ENCODE results near the gene HEATR5B.
"Not testable (repeated sequence)": the region's sequence is repeated elsewhere in the genome, so short reads cannot be mapped to it uniquely, and the experiment has no call there.

Gene HEATR5B

GRCh38 chr2:36988008-36988407, 96.2 kb downstream of the HEATR5B start:
- H3K4ac ChIP-seq (ENCODE audit: low read depth in 1 of 2, low read length in 2 of 2) = no peak overlapping the region
- H3K4me2 ChIP-seq (ENCODE audit: low read length, poor library complexity, severe bottlenecking) = no peak overlapping the region
- H2BK120ac ChIP-seq (ENCODE audit: low read depth, low read length) = no peak overlapping the region
- H3K14ac ChIP-seq (ENCODE audit: low read length in 2 of 2) = no peak overlapping the region
- no peak overlapping the region for H2BK5ac ChIP-seq (ENCODE audit: low read depth, low read length, poor library complexity, severe bottlenecking)
- no peak overlapping the region for H3K18ac ChIP-seq (ENCODE audit: low read depth in 1 of 2, low read length in 2 of 2)
- no peaks in the 10 kb centered on the region for H3K27me3 ChIP-seq (ENCODE audit: control insufficient read depth in 1 of 2, insufficient read depth in 1 of 2, low read length in 2 of 2)
- H2BK12ac ChIP-seq (ENCODE audit: low read length in 2 of 2) = no peak overlapping the region
- no peak overlapping the region for H3K27ac ChIP-seq (ENCODE audit: low read length, poor library complexity, severe bottlenecking)
- no peak for DNase-seq
- H3K4me3 ChIP-seq (ENCODE audit: insufficient read depth in 1 of 2, low read depth in 1 of 2, low read length in 2 of 2) = no peak overlapping the region
- H3K79me1 ChIP-seq (replicated peaks; ENCODE audit: low read length, poor library complexity, severe bottlenecking) = no peaks in the 10 kb centered on the region
- no peak overlapping the region for H3K23ac ChIP-seq (ENCODE audit: low read length in 2 of 2)
- no peak overlapping the region for H2AK5ac ChIP-seq (ENCODE audit: low read length, severe bottlenecking)
- H4K91ac ChIP-seq (ENCODE audit: low read length) = no peak overlapping the region
- no peak overlapping the region for H4K8ac ChIP-seq (ENCODE audit: low read length)
- peaks cover 12 to 36% of the 10 kb centered on the region in 2 experiments for H3K36me3 ChIP-seq (ENCODE audit: control insufficient read depth in 1 of 2, insufficient read depth in 2 of 2, low read depth in 1 of 2, low read length in 2 of 2)
- H3K9ac ChIP-seq (ENCODE audit: low read length) = no peak overlapping the region
- H2AFZ ChIP-seq (ENCODE audit: low read depth, low read length) = no peak overlapping the region
- H3K4me1 ChIP-seq (ENCODE audit: control insufficient read depth, insufficient read depth, low read depth, low read length) = no peaks in the 10 kb centered on the region
- no peaks in the 10 kb centered on the region for H3K9me3 ChIP-seq (ENCODE audit: control insufficient read depth, low read length)
- WGBS = 100% methylated on average over 6 of the region's 6 CpGs
- H2BK15ac ChIP-seq (ENCODE audit: low read depth, poor library complexity, severe bottlenecking) = no peak overlapping the region

- no CpG with 5 or more reads among the region's 3 CpGs for WGBS
- H2BK15ac ChIP-seq (ENCODE audit: low read depth, poor library complexity, severe bottlenecking) = no peak overlapping the region
- no peaks in the 10 kb centered on the region for H3K4me1 ChIP-seq (ENCODE audit: control insufficient read depth, insufficient read depth, low read depth, low read length)
- H3K4ac ChIP-seq (ENCODE audit: low read depth in 1 of 2, low read length in 2 of 2) = no peak overlapping the region
- no peaks in the 10 kb centered on the region for H3K27me3 ChIP-seq (ENCODE audit: control insufficient read depth in 1 of 2, insufficient read depth in 1 of 2, low read length in 2 of 2)
- no peak overlapping the region for H3K23ac ChIP-seq (ENCODE audit: low read length in 2 of 2)
- no peak overlapping the region for H2BK5ac ChIP-seq (ENCODE audit: low read depth, low read length, poor library complexity, severe bottlenecking)
- H3K18ac ChIP-seq (ENCODE audit: low read depth in 1 of 2, low read length in 2 of 2) = no peak overlapping the region
- no peaks in the 10 kb centered on the region for H3K9me3 ChIP-seq (ENCODE audit: control insufficient read depth, low read length)
- no peak overlapping the region for H3K14ac ChIP-seq (ENCODE audit: low read length in 2 of 2)
- no peak overlapping the region for H4K8ac ChIP-seq (ENCODE audit: low read length)
- H2BK120ac ChIP-seq (ENCODE audit: low read depth, low read length) = no peak overlapping the region
- no peak overlapping the region for H4K91ac ChIP-seq (ENCODE audit: low read length)
- H3K27ac ChIP-seq (ENCODE audit: low read length, poor library complexity, severe bottlenecking) = no peak overlapping the region
- no peak for DNase-seq
- no peak overlapping the region for H3K9ac ChIP-seq (ENCODE audit: low read length)
- no peak overlapping the region for H2AK5ac ChIP-seq (ENCODE audit: low read length, severe bottlenecking)
- no peak overlapping the region for H3K4me3 ChIP-seq (ENCODE audit: insufficient read depth in 1 of 2, low read depth in 1 of 2, low read length in 2 of 2)
- peaks cover 18 to 30% of the 10 kb centered on the region in 2 experiments for H3K36me3 ChIP-seq (ENCODE audit: control insufficient read depth in 1 of 2, insufficient read depth in 2 of 2, low read depth in 1 of 2, low read length in 2 of 2)
- no peak overlapping the region for H3K4me2 ChIP-seq (ENCODE audit: low read length, poor library complexity, severe bottlenecking)
- no peak overlapping the region for H2AFZ ChIP-seq (ENCODE audit: low read depth, low read length)
- H2BK12ac ChIP-seq (ENCODE audit: low read length in 2 of 2) = no peak overlapping the region
- H3K79me1 ChIP-seq (replicated peaks; ENCODE audit: low read length, poor library complexity, severe bottlenecking) = no peaks in the 10 kb centered on the region
These were observed 101.7 kb downstream of the HEATR5B start for GRCh38 chr2:36982467-36982866.

GRCh38 chr2:36981911-36982310, 102.3 kb downstream of the HEATR5B start:
- H3K4me2 ChIP-seq (ENCODE audit: low read length, poor library complexity, severe bottlenecking) = no peak overlapping the region
- no peak overlapping the region for H3K4me3 ChIP-seq (ENCODE audit: insufficient read depth in 1 of 2, low read depth in 1 of 2, low read length in 2 of 2)
- H3K36me3 ChIP-seq (ENCODE audit: control insufficient read depth in 1 of 2, insufficient read depth in 2 of 2, low read depth in 1 of 2, low read length in 2 of 2) = peaks cover 15 to 25% of the 10 kb centered on the region in 2 experiments
- no peak overlapping the region for H3K14ac ChIP-seq (ENCODE audit: low read length in 2 of 2)
- no peak overlapping the region for H3K9ac ChIP-seq (ENCODE audit: low read length)
- no peaks in the 10 kb centered on the region for H3K9me3 ChIP-seq (ENCODE audit: control insufficient read depth, low read length)
- no peak overlapping the region for H2BK12ac ChIP-seq (ENCODE audit: low read length in 2 of 2)
- no peak overlapping the region for H3K23ac ChIP-seq (ENCODE audit: low read length in 2 of 2)
- no peak overlapping the region for H3K4ac ChIP-seq (ENCODE audit: low read depth in 1 of 2, low read length in 2 of 2)
- no peak overlapping the region for H4K8ac ChIP-seq (ENCODE audit: low read length)
- no peak overlapping the region for H3K18ac ChIP-seq (ENCODE audit: low read depth in 1 of 2, low read length in 2 of 2)
- H3K4me1 ChIP-seq (ENCODE audit: control insufficient read depth, insufficient read depth, low read depth, low read length) = no peaks in the 10 kb centered on the region
- no CpG with 5 or more reads among the region's 2 CpGs for WGBS
- H2BK120ac ChIP-seq (ENCODE audit: low read depth, low read length) = no peak overlapping the region
- H3K27ac ChIP-seq (ENCODE audit: low read length, poor library complexity, severe bottlenecking) = no peak overlapping the region
- H2AFZ ChIP-seq (ENCODE audit: low read depth, low read length) = no peak overlapping the region
- no peak overlapping the region for H2BK5ac ChIP-seq (ENCODE audit: low read depth, low read length, poor library complexity, severe bottlenecking)
- no peak for DNase-seq
- no peaks in the 10 kb centered on the region for H3K79me1 ChIP-seq (replicated peaks; ENCODE audit: low read length, poor library complexity, severe bottlenecking)
- H2AK5ac ChIP-seq (ENCODE audit: low read length, severe bottlenecking) = no peak overlapping the region
- H2BK15ac ChIP-seq (ENCODE audit: low read depth, poor library complexity, severe bottlenecking) = no peak overlapping the region
- no peaks in the 10 kb centered on the region for H3K27me3 ChIP-seq (ENCODE audit: control insufficient read depth in 1 of 2, insufficient read depth in 1 of 2, low read length in 2 of 2)
- no peak overlapping the region for H4K91ac ChIP-seq (ENCODE audit: low read length)

- not testable (repeated sequence) for H2BK120ac ChIP-seq (ENCODE audit: low read depth, low read length); H3K4me3 ChIP-seq (ENCODE audit: insufficient read depth in 1 of 2, low read depth in 1 of 2, low read length in 2 of 2); H2BK12ac ChIP-seq (ENCODE audit: low read length in 2 of 2); H3K14ac ChIP-seq (ENCODE audit: low read length in 2 of 2); H2AK5ac ChIP-seq (ENCODE audit: low read length, severe bottlenecking); H3K23ac ChIP-seq (ENCODE audit: low read length in 2 of 2); DNase-seq; H4K8ac ChIP-seq (ENCODE audit: low read length); H3K27me3 ChIP-seq (ENCODE audit: control insufficient read depth in 1 of 2, insufficient read depth in 1 of 2, low read length in 2 of 2); H4K91ac ChIP-seq (ENCODE audit: low read length); H2BK15ac ChIP-seq (ENCODE audit: low read depth, poor library complexity, severe bottlenecking); H3K4me2 ChIP-seq (ENCODE audit: low read length, poor library complexity, severe bottlenecking); H2BK5ac ChIP-seq (ENCODE audit: low read depth, low read length, poor library complexity, severe bottlenecking); H3K79me1 ChIP-seq (replicated peaks; ENCODE audit: low read length, poor library complexity, severe bottlenecking); H3K4me1 ChIP-seq (ENCODE audit: control insufficient read depth, insufficient read depth, low read depth, low read length); H3K9me3 ChIP-seq (ENCODE audit: control insufficient read depth, low read length); H2AFZ ChIP-seq (ENCODE audit: low read depth, low read length); H3K18ac ChIP-seq (ENCODE audit: low read depth in 1 of 2, low read length in 2 of 2); H3K9ac ChIP-seq (ENCODE audit: low read length); H3K4ac ChIP-seq (ENCODE audit: low read depth in 1 of 2, low read length in 2 of 2); H3K27ac ChIP-seq (ENCODE audit: low read length, poor library complexity, severe bottlenecking)
- H3K36me3 ChIP-seq (ENCODE audit: control insufficient read depth in 1 of 2, insufficient read depth in 2 of 2, low read depth in 1 of 2, low read length in 2 of 2) = peaks cover 11 to 20% of the 10 kb centered on the region in 2 experiments
- WGBS = 85% methylated on average over 2 of the region's 3 CpGs
These were observed 105.2 kb downstream of the HEATR5B start for GRCh38 chr2:36979007-36979406.

All from mesenchymal stem cell (in vitro differentiated cells and primary cell).